Liver (tissue), 9 donors: ENCODE results near the gene TUSC2. TPM values are rescaled to one million over a fixed set of nuclear protein-coding genes. Genes with fewer than 3 reads are reported as not detected.

ENCODE experiments used
- DNase-seq: peaks from one replicate; pipeline ENCODE4 v3.0.0-alpha.2; 2017; ENCODE audit warnings: low spot score
- H3K27ac ChIP-seq, 2 donors: one replicate each; pipeline ENCODE4 v1.7.0; 2013; ENCODE audit warnings: inconsistent platforms in 2 of 2, low read length in 2 of 2, control low read depth in 1 of 2, low read depth in 1 of 2, mild to moderate bottlenecking in 1 of 2
- H3K27me3 ChIP-seq, 4 donors: one replicate each; pipeline versions ENCODE4 v1.6.1 to v1.7.0; 2013; ENCODE audit warnings: low read length in 3 of 4, inconsistent platforms in 1 of 4, mild to moderate bottlenecking in 1 of 4, moderate library complexity in 1 of 4; ENCODE audit not compliant: control insufficient read depth in 4 of 4, insufficient read depth in 4 of 4
- H3K36me3 ChIP-seq, 4 donors: one replicate each; pipeline versions ENCODE4 v1.6.1 to v1.7.0; 2013; ENCODE audit warnings: low read length in 3 of 4, mild to moderate bottlenecking in 3 of 4, low read depth in 1 of 4, moderate library complexity in 1 of 4; ENCODE audit not compliant: control insufficient read depth in 4 of 4, insufficient read depth in 3 of 4
- H3K4me1 ChIP-seq, 4 donors: one replicate each; pipeline versions ENCODE4 v1.6.1 to v1.7.0; 2013; ENCODE audit warnings: low read length in 3 of 4, mild to moderate bottlenecking in 3 of 4, moderate library complexity in 1 of 4; ENCODE audit not compliant: control insufficient read depth in 4 of 4, insufficient read depth in 4 of 4
- H3K4me3 ChIP-seq, 3 donors: one replicate each; pipeline versions ENCODE4 v1.6.1 to v1.7.0; 2013; ENCODE audit warnings: low read length in 3 of 3, control low read depth in 1 of 3, low read depth in 1 of 3, mild to moderate bottlenecking in 1 of 3
- H3K9ac ChIP-seq, 2 donors: one replicate each; pipeline ENCODE4 v1.7.0; 2013; ENCODE audit warnings: low read length in 2 of 2, mild to moderate bottlenecking in 2 of 2, moderate library complexity in 2 of 2, control low read depth in 1 of 2, low read depth in 1 of 2
- H3K9me3 ChIP-seq, 4 donors: one replicate each; pipeline versions ENCODE4 v1.6.1 to v1.7.0; 2013; ENCODE audit warnings: low read length in 3 of 4; ENCODE audit not compliant: control insufficient read depth in 4 of 4
- ATF3 ChIP-seq: IDR thresholded peaks from 2 replicates; pipeline ENCODE4 v1.6.1; 2016; ENCODE audit warnings: antibody characterized with exemption
- EGR1 ChIP-seq, 2 donors: IDR thresholded peaks; 2 replicates each; pipeline ENCODE4 v1.6.1; 2016 to 2018; ENCODE audit warnings: antibody characterized with exemption in 2 of 2, low read depth in 2 of 2
- HNF4A ChIP-seq, 2 donors: conservative IDR thresholded peaks; 2 replicates each; pipeline ENCODE4 v1.6.1; 2016; ENCODE audit warnings: antibody characterized with exemption in 2 of 2, mild to moderate bottlenecking in 2 of 2
- JUND ChIP-seq, 2 donors: IDR thresholded peaks; 2 replicates each; pipeline ENCODE4 v1.6.1; 2016; ENCODE audit warnings: antibody characterized with exemption in 2 of 2
- RAD21 ChIP-seq, 2 donors: IDR thresholded peaks; 2 replicates each; pipeline ENCODE4 v1.6.1; 2016; ENCODE audit warnings: antibody characterized with exemption in 2 of 2, mild to moderate bottlenecking in 2 of 2
- RXRA ChIP-seq, 2 donors: IDR thresholded peaks; 2 replicates each; pipeline ENCODE4 v1.6.1; 2017 to 2018; ENCODE audit warnings: antibody characterized with exemption in 2 of 2, mild to moderate bottlenecking in 1 of 2
- SP1 ChIP-seq: IDR thresholded peaks from 2 replicates; pipeline ENCODE4 v1.6.1; 2018; ENCODE audit warnings: antibody characterized with exemption, mild to moderate bottlenecking
- TAF1 ChIP-seq: conservative IDR thresholded peaks from 2 replicates; pipeline ENCODE4 v1.6.1; 2016; ENCODE audit warnings: antibody characterized with exemption, mild to moderate bottlenecking
- YY1 ChIP-seq: IDR thresholded peaks from 2 replicates; pipeline ENCODE4 v1.6.1; 2016; ENCODE audit warnings: antibody characterized with exemption, mild to moderate bottlenecking
- WGBS: extraction: QIAGEN DNeasy Blood & Tissue Kit; methylation state at CpG from one replicate; pipeline ENCODE4 v1.1.7; 2013; 5-methylcytosine and 5-hydroxymethylcytosine counted together
- polyA plus RNA-seq, 2 donors: library from polyadenylated mRNA; stranded (reverse) in 1 of 2; unstranded in 1 of 2; fragments of 200-250 nt in 1 of 2; fragments of >200 nt in 1 of 2; fragmentation: Nextera tagmentation in 1 of 2; extraction: Ambion mirVana in 1 of 2; gene quantifications; one replicate each; pipeline versions ENCODE4 v1.2.1 to v1.2.3, GENCODE V29; 2013 to 2015
- total RNA-seq, 2 donors: library from RNA; depleted of rRNA; stranded (reverse); fragments of >200 nt; gene quantifications; one replicate each; pipeline ENCODE4 v1.2.3, GENCODE V29; 2014
- TF ChIP-seq, protein P1 (sequence below): fragments of 150-350 bp; IDR thresholded peaks from 2 replicates; pipeline ENCODE4 v1.5.1; 2017; ENCODE audit warnings: improper control_type of control experiment, low read depth, low read length; ENCODE audit not compliant: missing input control
- donor health status: healthy.
- donor health status: healthy.
- donor health status: healthy.
- donor health status: healthy.
- donor health status: healthy.

Gene TUSC2
- total and polyA plus RNA-seq, 4 donors, result 12.7 to 37.7 (median 21.7) TPM

DNA sequence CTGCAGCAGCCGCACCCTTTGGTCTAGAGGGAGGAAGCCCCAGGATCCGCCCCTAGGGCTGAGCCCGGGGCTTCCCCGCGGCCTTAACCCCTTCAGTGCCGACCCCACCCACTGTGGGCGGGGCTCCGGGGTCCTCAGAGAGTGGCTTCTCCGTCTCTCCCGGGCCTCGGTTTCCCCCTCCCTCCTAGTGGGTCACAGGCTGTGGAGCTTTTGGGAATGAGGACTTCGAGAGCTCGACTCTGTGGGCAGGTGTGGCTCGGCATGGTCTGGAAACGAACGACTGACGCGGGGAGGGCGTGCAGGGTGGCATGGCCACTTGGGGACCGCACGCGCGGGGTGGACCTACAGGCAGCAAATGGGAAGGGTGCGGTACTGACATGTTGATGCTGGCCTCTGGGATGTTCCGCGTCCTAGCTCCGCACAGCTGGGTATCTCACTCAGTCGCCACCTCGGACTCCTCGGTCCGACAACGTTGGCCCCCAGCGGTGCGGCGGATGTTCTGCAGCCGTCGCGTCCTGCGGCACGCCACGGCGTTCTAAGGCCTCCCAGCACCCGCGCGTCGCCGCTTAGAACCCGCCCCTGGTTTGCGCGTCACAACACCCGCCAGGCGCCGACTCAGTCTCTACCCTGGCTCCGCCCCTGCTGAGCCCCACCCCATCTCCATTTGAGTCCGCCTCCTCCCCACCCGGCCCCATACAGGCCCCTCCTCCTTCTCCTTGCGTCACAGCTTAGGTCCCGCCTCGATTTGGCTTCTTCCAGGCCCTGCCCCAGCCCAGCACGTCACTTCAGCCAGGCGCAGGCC is 29.0 kb downstream of the TUSC2 start, which contains the start of the genes HYAL3 and NAA80:
HYAL3 (minus strand) TSS at position 570 of the 802 bp plus-strand sequence. CDS start 3,803 bp downstream, outside the sequence.
NAA80 (minus strand) TSS at position 570 of the 802 bp plus-strand sequence. CDS start 1,942 bp downstream, outside the sequence.
- H3K9me3 ChIP-seq, result no peaks in the 10 kb centered on the region
- peak within 1 kb of the TSS; percentile 81 to 90 for H3K9ac ChIP-seq
- DNase-seq, result peak; percentile 99
- no peaks in the 10 kb centered on the region for H3K27me3 ChIP-seq
- peak; percentile 55 for TF ChIP-seq YY1
- no peak for TF ChIP-seq HNF4A (conservative IDR thresholded peaks at IDR 0.05)
- TF ChIP-seq, protein P1, sequence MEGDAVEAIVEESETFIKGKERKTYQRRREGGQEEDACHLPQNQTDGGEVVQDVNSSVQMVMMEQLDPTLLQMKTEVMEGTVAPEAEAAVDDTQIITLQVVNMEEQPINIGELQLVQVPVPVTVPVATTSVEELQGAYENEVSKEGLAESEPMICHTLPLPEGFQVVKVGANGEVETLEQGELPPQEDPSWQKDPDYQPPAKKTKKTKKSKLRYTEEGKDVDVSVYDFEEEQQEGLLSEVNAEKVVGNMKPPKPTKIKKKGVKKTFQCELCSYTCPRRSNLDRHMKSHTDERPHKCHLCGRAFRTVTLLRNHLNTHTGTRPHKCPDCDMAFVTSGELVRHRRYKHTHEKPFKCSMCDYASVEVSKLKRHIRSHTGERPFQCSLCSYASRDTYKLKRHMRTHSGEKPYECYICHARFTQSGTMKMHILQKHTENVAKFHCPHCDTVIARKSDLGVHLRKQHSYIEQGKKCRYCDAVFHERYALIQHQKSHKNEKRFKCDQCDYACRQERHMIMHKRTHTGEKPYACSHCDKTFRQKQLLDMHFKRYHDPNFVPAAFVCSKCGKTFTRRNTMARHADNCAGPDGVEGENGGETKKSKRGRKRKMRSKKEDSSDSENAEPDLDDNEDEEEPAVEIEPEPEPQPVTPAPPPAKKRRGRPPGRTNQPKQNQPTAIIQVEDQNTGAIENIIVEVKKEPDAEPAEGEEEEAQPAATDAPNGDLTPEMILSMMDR, result peak; percentile 33
- TF ChIP-seq EGR1 (IDR thresholded peaks at IDR 0.05; ENCODE audit: low read depth in 2 of 2), result no peak
- peak; percentile 66 for TF ChIP-seq TAF1
- TF ChIP-seq ATF3, result peak; percentile 69
- peak within 1 kb of the TSS; percentile 54 to 86 (median 67) for H3K4me3 ChIP-seq
- H3K27ac ChIP-seq, result peak within 1 kb of the TSS; percentile 84 to 95
- under 1% methylated on average over 61 of the region's 61 CpGs for WGBS
- H3K36me3 ChIP-seq, result peaks cover 0 to 3% (median 0%) of the 10 kb centered on the region in 4 donors
- H3K4me1 ChIP-seq, result peaks cover 12 to 49% (median 31%) of the 10 kb centered on the region in 4 donors

DNA sequence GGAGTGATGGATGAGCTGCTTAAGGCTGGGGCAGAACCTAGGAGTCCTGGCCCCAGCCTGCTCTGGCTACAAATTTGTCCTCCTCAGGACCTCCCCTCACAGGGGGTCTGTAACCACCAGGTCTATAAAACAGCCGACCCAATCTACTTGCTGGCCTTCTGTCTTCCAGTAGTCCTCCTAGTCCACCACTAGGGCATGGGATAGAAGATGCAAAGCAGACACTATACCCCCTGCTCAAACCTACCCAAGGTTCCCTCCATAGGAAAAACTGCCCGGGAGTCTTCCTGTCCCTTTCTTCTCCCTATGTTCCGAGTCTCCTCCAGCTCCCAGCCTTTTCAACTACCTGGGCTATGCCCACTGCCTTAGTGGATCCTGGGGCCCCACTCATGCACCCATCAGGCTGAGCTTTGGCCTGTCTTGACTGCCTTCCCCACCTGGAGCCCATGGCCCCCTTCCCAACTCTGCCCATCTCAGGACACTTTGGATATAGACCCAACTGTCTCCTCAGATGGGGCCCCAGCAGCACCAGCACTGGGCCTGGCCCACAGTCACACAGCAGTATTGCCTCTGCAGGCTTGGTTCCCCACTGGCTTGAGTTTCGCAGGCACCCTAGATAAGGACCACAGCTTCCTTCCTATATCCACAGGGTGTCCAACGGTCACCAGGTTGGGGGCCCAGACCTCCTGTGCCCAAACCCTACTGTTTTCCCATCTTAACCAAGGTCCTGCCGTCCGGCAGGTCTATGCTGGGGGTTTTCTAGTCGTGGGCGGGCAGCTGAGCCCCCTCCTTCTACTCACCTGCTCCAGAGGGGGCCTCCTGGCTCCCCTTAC is 29.9 kb downstream of the TUSC2 start:
- no peaks in the 10 kb centered on the region for H3K27me3 ChIP-seq
- no peak for TF ChIP-seq JUND (IDR thresholded peaks at IDR 0.05)
- TF ChIP-seq, protein P1, result peak; percentile 9
- H3K36me3 ChIP-seq, result peaks cover 0 to 3% (median 0%) of the 10 kb centered on the region in 4 donors
- H3K27ac ChIP-seq, result peak overlapping the region; percentile 84 to 95
- H3K9me3 ChIP-seq, result no peaks in the 10 kb centered on the region
- 66% methylated on average over 9 of the region's 9 CpGs for WGBS
- peak; percentile 50 for DNase-seq
- peak overlapping the region; percentile 81 to 90 for H3K9ac ChIP-seq
- H3K4me3 ChIP-seq, result peak overlapping the region in 2 of 3 donors; percentile 54 to 67
- H3K4me1 ChIP-seq, result peaks cover 10 to 46% (median 27%) of the 10 kb centered on the region in 4 donors

GRCh38 chr3:50297384-50297775 is 30.6 kb downstream of the TUSC2 start:
- Histone ChIP-seq H3K27ac (no peak overlapping the region), H3K4me3 (no peak overlapping the region), H3K4me1 (peaks cover 12 to 48% (median 33%) of the 10 kb centered on the region in 4 donors), H3K36me3 (peaks cover 0 to 3% (median 0%) of the 10 kb centered on the region in 4 donors), H3K9ac (no peak overlapping the region), H3K27me3 (no peaks in the 10 kb centered on the region), H3K9me3 (no peaks in the 10 kb centered on the region)
- peak; percentile 64 for DNase-seq
- WGBS, result 86% methylated on average over 2 of the region's 2 CpGs
- TF ChIP-seq, protein P1, result no peak
- TF ChIP-seq EGR1 (IDR thresholded peaks at IDR 0.05; ENCODE audit: low read depth in 2 of 2), result no peak
- no peak for TF ChIP-seq RXRA (IDR thresholded peaks at IDR 0.05)
- no peak for TF ChIP-seq SP1
- no peak for TF ChIP-seq HNF4A (conservative IDR thresholded peaks at IDR 0.05)
- no peak for TF ChIP-seq TAF1
- TF ChIP-seq RAD21 (IDR thresholded peaks at IDR 0.05), result no peak
- no peak for TF ChIP-seq YY1
- TF ChIP-seq ATF3, result no peak
